ENCODE measurements around the gene ENPP1. TPM values are rescaled to one million over a fixed set of nuclear protein-coding genes. Genes with fewer than 3 reads are reported as not detected.

ENPP1 gene
- total and polyA plus RNA-seq, 7 experiments from 2014 or later = 0.07 to 0.69 (median 0.21) TPM; not detected in 3

DNA sequence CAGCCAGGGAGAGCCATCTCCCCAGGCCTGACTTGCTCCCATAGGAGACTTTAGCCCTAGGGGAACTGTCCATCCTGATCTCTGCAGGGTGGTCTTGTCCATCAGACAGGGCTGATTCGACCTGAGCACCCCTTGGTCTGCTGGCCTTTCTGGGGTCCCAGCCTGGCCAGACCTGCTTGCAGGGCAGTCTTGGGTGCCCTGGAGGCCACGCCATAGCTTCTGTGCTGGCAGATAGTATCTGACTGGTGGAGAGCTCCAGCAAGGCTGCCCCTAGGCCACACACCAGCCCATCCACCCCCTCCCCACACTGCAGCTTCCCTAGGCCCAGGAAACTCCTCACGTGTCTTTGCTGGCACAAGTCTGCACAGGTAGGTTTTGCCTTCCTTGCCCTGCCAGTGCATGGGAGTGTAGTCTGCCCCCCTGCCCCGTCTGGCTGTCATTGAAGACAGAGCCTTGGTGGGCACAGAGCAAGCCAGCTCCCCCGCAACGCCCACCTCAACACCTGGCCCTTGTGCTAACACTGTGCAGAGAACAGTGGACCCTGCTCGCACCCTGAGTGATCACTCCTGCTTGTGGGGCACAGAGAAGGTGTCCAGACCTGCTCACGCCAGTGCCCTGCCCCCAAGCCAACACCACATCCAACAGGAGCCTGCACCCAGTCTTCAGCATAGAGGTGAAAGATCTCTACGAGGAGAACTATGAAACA lies 111.0 kb downstream of the ENPP1 start:
- H3K4me3 Mint-ChIP-seq = no peak overlapping the region
- peaks cover 0 to 10% (median 5%) of the 10 kb centered on the region in 7 donors for H3K4me1 Mint-ChIP-seq
- Histone ChIP-seq H3K9me3 (ENCODE audit: control insufficient read depth in 2 of 3, low read length in 3 of 3) (peaks cover 0 to 4% (median 4%) of the 10 kb centered on the region in 3 experiments), H3K4me3 (ENCODE audit: low read length) (no peak overlapping the region), H3K27me3 (ENCODE audit: control insufficient read depth in 2 of 2, insufficient read depth in 2 of 2, low read length in 2 of 2) (no peaks in the 10 kb centered on the region), H3K4me1 (ENCODE audit: control insufficient read depth in 2 of 2, insufficient read depth in 2 of 2, low read length in 2 of 2) (no peaks in the 10 kb centered on the region), H3K36me3 (ENCODE audit: control insufficient read depth in 2 of 3, insufficient read depth in 3 of 3, low read length in 3 of 3) (no peaks in the 10 kb centered on the region), H3K27ac (ENCODE audit: low read depth, low read length) (no peak overlapping the region)
- no peaks in the 10 kb centered on the region for H3K36me3 Mint-ChIP-seq
- H3K27ac Mint-ChIP-seq = no peak overlapping the region
- intact Hi-C loops (cut with micrococcal nuclease) = no loop called here
- ChIA-PET CTCF (interaction anchor here (1.8 kb wide), 1 partner anchor 9 kb away, joined by 5 read pairs; no protein-coding TSS in a partner anchor), POLR2A (no interaction called here)
- no peak for ATAC-seq
- no peak for DNase-seq
- H3K9me3 Mint-ChIP-seq = peaks cover 0 to 28% (median 10%) of the 10 kb centered on the region in 11 donors
- H3K27me3 Mint-ChIP-seq = peaks cover 15 to 63% (median 51%) of the 10 kb centered on the region in 5 donors

GRCh38 chr6:131920656-131921055 lies 112.8 kb downstream of the ENPP1 start:
- Histone ChIP-seq H3K27me3 (ENCODE audit: control insufficient read depth in 2 of 2, insufficient read depth in 2 of 2, low read length in 2 of 2) (no peaks in the 10 kb centered on the region), H3K27ac (ENCODE audit: low read depth, low read length) (no peak overlapping the region), H3K36me3 (ENCODE audit: control insufficient read depth in 2 of 3, insufficient read depth in 3 of 3, low read length in 3 of 3) (no peaks in the 10 kb centered on the region), H3K9me3 (ENCODE audit: control insufficient read depth in 2 of 3, low read length in 3 of 3) (peaks cover 0 to 4% (median 4%) of the 10 kb centered on the region in 3 experiments), H3K4me1 (ENCODE audit: control insufficient read depth in 2 of 2, insufficient read depth in 2 of 2, low read length in 2 of 2) (no peaks in the 10 kb centered on the region), H3K4me3 (ENCODE audit: low read length) (no peak overlapping the region)
- no peaks in the 10 kb centered on the region for H3K36me3 Mint-ChIP-seq
- ChIA-PET CTCF (no interaction called here), POLR2A (no interaction called here)
- DNase-seq (no peak), ATAC-seq (no peak)
- peaks cover 0 to 33% (median 10%) of the 10 kb centered on the region in 11 donors for H3K9me3 Mint-ChIP-seq
- H3K27ac Mint-ChIP-seq = no peak overlapping the region
- intact Hi-C loops (cut with micrococcal nuclease) = no loop called here
- H3K27me3 Mint-ChIP-seq = peaks cover 13 to 51% (median 49%) of the 10 kb centered on the region in 5 donors
- H3K4me1 Mint-ChIP-seq = peaks cover 0 to 10% (median 5%) of the 10 kb centered on the region in 7 donors
- no peak overlapping the region for H3K4me3 Mint-ChIP-seq

- no peaks in the 10 kb centered on the region for H3K27me3 ChIP-seq (ENCODE audit: control insufficient read depth in 2 of 2, insufficient read depth in 2 of 2, low read length in 2 of 2)
- intact Hi-C loops (cut with micrococcal nuclease) = no loop called here
- H3K4me1 ChIP-seq (ENCODE audit: control insufficient read depth in 2 of 2, insufficient read depth in 2 of 2, low read length in 2 of 2) = no peaks in the 10 kb centered on the region
- H3K4me3 Mint-ChIP-seq = no peak overlapping the region
- H3K27ac ChIP-seq (ENCODE audit: low read depth, low read length) = no peak overlapping the region
- peaks cover 0 to 33% (median 7%) of the 10 kb centered on the region in 11 donors for H3K9me3 Mint-ChIP-seq
- H3K27ac Mint-ChIP-seq = no peak overlapping the region
- no peaks in the 10 kb centered on the region for H3K36me3 ChIP-seq (ENCODE audit: control insufficient read depth in 2 of 3, insufficient read depth in 3 of 3, low read length in 3 of 3)
- ChIA-PET POLR2A (no interaction called here), CTCF (interaction anchor here (0.5 to 1.1 kb wide), 3 partner anchors 349 to 1038 kb away, joined by 3 to 6 read pairs (median 3); no protein-coding TSS in a partner anchor)
- DNase-seq (peak in 3 of 9 donors; percentile 5 to 25 (median 7)), ATAC-seq (no peak)
- H3K4me3 ChIP-seq (ENCODE audit: low read length) = no peak overlapping the region
- no peaks in the 10 kb centered on the region for H3K4me1 Mint-ChIP-seq
- H3K27me3 Mint-ChIP-seq = peaks cover 3 to 25% (median 23%) of the 10 kb centered on the region in 5 donors
- peaks cover 0 to 4% (median 4%) of the 10 kb centered on the region in 3 experiments for H3K9me3 ChIP-seq (ENCODE audit: control insufficient read depth in 2 of 3, low read length in 3 of 3)
- no peaks in the 10 kb centered on the region for H3K36me3 Mint-ChIP-seq
These were observed 115.5 kb downstream of the ENPP1 start for GRCh38 chr6:131923356-131923755.

DNA sequence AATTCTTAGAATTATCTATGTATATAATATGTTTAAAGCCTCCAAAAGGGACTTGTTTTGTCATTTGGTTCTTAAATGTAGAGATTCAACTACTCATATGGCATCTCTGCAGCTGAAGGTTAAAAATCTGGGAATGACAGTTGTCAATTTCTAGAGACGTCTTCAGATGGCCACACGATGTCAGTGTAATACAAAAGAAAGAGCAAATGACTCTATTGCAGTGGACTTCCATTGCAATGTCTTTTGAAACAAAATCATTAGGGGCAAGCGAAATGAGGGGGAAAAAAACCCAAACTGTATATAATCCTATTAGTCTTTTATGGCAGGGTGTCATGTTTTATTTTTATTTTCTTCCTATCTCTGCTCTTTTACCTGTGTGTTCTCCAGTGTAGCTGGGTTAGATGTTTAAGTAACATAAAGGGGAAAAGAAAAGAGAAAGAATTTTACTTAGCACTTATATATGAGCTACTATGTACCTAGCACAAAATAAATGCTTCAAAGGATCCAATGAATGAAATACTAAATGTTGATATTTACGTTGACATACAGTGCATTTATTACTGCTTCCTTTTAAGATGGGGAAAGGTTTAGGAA lies 117.2 kb downstream of the ENPP1 start:
- no peaks in the 10 kb centered on the region for H3K36me3 ChIP-seq (ENCODE audit: control insufficient read depth in 2 of 3, insufficient read depth in 3 of 3, low read length in 3 of 3)
- peaks cover 0 to 4% (median 4%) of the 10 kb centered on the region in 3 experiments for H3K9me3 ChIP-seq (ENCODE audit: control insufficient read depth in 2 of 3, low read length in 3 of 3)
- ATAC-seq (no peak), DNase-seq (no peak)
- ChIA-PET CTCF (interaction anchor here (0.6 to 1.0 kb wide), 2 partner anchors 10 to 557 kb away, joined by 4 to 6 read pairs; no protein-coding TSS in a partner anchor), POLR2A (no interaction called here)
- Mint-ChIP-seq H3K27me3 (peaks cover 3 to 20% (median 14%) of the 10 kb centered on the region in 5 donors), H3K36me3 (no peaks in the 10 kb centered on the region), H3K27ac (no peak overlapping the region), H3K9me3 (peaks cover 0 to 33% (median 7%) of the 10 kb centered on the region in 11 donors), H3K4me1 (no peaks in the 10 kb centered on the region), H3K4me3 (no peak overlapping the region)
- no peaks in the 10 kb centered on the region for H3K4me1 ChIP-seq (ENCODE audit: control insufficient read depth in 2 of 2, insufficient read depth in 2 of 2, low read length in 2 of 2)
- no peak overlapping the region for H3K4me3 ChIP-seq (ENCODE audit: low read length)
- intact Hi-C loops (cut with micrococcal nuclease) = no loop called here
- H3K27me3 ChIP-seq (ENCODE audit: control insufficient read depth in 2 of 2, insufficient read depth in 2 of 2, low read length in 2 of 2) = no peaks in the 10 kb centered on the region
- no peak overlapping the region for H3K27ac ChIP-seq (ENCODE audit: low read depth, low read length)

DNA sequence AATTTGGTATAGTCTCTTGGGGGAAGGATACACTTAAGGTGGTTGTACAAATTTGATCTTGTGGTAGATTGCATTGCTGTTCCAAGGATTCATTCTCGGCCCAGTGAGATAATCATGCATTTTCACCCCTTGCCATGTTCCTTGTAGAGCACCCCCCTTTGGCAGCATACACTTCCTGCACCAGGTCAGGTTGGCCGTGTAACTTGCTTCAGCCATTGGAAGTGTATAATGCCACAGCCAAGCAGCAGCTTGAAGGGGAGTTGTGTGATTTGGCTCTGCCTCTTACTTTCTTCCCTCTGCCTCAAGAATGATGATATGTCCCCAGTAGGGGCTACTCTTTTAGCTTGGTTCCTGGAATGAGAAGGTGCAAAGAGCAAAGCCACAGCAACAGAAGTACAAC lies 121.4 kb downstream of the ENPP1 start:
- ChIA-PET POLR2A (no interaction called here), CTCF (interaction anchor here (0.9 kb wide), 1 partner anchor 19 kb away, joined by 3 read pairs; no protein-coding TSS in a partner anchor)
- H3K36me3 Mint-ChIP-seq = no peaks in the 10 kb centered on the region
- H3K27me3 Mint-ChIP-seq = peaks cover 3 to 31% (median 19%) of the 10 kb centered on the region in 5 donors
- Histone ChIP-seq H3K9me3 (ENCODE audit: control insufficient read depth in 2 of 3, low read length in 3 of 3) (no peaks in the 10 kb centered on the region), H3K27ac (ENCODE audit: low read depth, low read length) (no peak overlapping the region), H3K4me3 (ENCODE audit: low read length) (no peak overlapping the region), H3K27me3 (ENCODE audit: control insufficient read depth in 2 of 2, insufficient read depth in 2 of 2, low read length in 2 of 2) (no peaks in the 10 kb centered on the region), H3K36me3 (ENCODE audit: control insufficient read depth in 2 of 3, insufficient read depth in 3 of 3, low read length in 3 of 3) (no peaks in the 10 kb centered on the region), H3K4me1 (ENCODE audit: control insufficient read depth in 2 of 2, insufficient read depth in 2 of 2, low read length in 2 of 2) (no peaks in the 10 kb centered on the region)
- intact Hi-C loops (cut with micrococcal nuclease) = no loop called here
- peaks cover 0 to 7% (median 0%) of the 10 kb centered on the region in 11 donors for H3K9me3 Mint-ChIP-seq
- H3K4me3 Mint-ChIP-seq = no peak overlapping the region
- H3K4me1 Mint-ChIP-seq = no peaks in the 10 kb centered on the region
- H3K27ac Mint-ChIP-seq = no peak overlapping the region
- ATAC-seq (no peak), DNase-seq (no peak)

GRCh38 chr6:131929976-131930375 lies 122.2 kb downstream of the ENPP1 start:
- Histone ChIP-seq H3K4me3 (ENCODE audit: low read length) (no peak overlapping the region), H3K27ac (ENCODE audit: low read depth, low read length) (no peak overlapping the region), H3K4me1 (ENCODE audit: control insufficient read depth in 2 of 2, insufficient read depth in 2 of 2, low read length in 2 of 2) (no peaks in the 10 kb centered on the region), H3K9me3 (ENCODE audit: control insufficient read depth in 2 of 3, low read length in 3 of 3) (no peaks in the 10 kb centered on the region), H3K27me3 (ENCODE audit: control insufficient read depth in 2 of 2, insufficient read depth in 2 of 2, low read length in 2 of 2) (no peaks in the 10 kb centered on the region), H3K36me3 (ENCODE audit: control insufficient read depth in 2 of 3, insufficient read depth in 3 of 3, low read length in 3 of 3) (no peaks in the 10 kb centered on the region)
- CTCF ChIA-PET = interaction anchor here (0.9 kb wide), 1 partner anchor 20 kb away, joined by 3 read pairs; no protein-coding TSS in a partner anchor
- no peak overlapping the region for H3K27ac Mint-ChIP-seq
- POLR2A ChIA-PET = no interaction called here
- peaks cover 0 to 4% (median 0%) of the 10 kb centered on the region in 11 donors for H3K9me3 Mint-ChIP-seq
- H3K27me3 Mint-ChIP-seq = peaks cover 2 to 31% (median 17%) of the 10 kb centered on the region in 5 donors
- ATAC-seq (no peak), DNase-seq (no peak)
- no peaks in the 10 kb centered on the region for H3K36me3 Mint-ChIP-seq
- no peaks in the 10 kb centered on the region for H3K4me1 Mint-ChIP-seq
- H3K4me3 Mint-ChIP-seq = no peak overlapping the region
- intact Hi-C loops (cut with micrococcal nuclease) = no loop called here

All from naive thymus-derived CD4-positive, alpha-beta T cell (primary cell).